ENCODE results near the gene PACRG. TPM values are rescaled to one million over a fixed set of nuclear protein-coding genes. Genes with fewer than 3 reads are reported as not detected.
A peak's percentile ranks its signal among the peaks of the same experiment; 100 is the strongest.

The PACRG gene
- total RNA-seq, 1 experiment from 2014 or later = 0.44 TPM

GRCh38 chr6:162999575-163000285 lies 272.0 kb downstream of the PACRG start:
- peaks cover 6% of the 10 kb centered on the region for H3K4me1 Mint-ChIP-seq
- no peak for ATAC-seq
- DNase-seq (ENCODE audit: low spot score) = no peak
- H3K36me3 Mint-ChIP-seq = peaks cover 5% of the 10 kb centered on the region; the same call in 1 of the 2 replicates
- POLR2A ChIA-PET = no interaction called here
- no peak overlapping the region for H3K4me3 Mint-ChIP-seq
- TF ChIP-seq JAZF1 (CRISPR knock-in tag; IDR thresholded peaks at IDR 0.05) (no peak), NFYB (CRISPR knock-in tag; conservative IDR thresholded peaks at IDR 0.05; ENCODE audit: low read depth) (no peak), MYBL2 (CRISPR knock-in tag; IDR thresholded peaks at IDR 0.05) (no peak), E2F5 (CRISPR knock-in tag; IDR thresholded peaks at IDR 0.05) (no peak), EMX1 (CRISPR knock-in tag; IDR thresholded peaks at IDR 0.05) (no peak), CBFB (CRISPR knock-in tag; IDR thresholded peaks at IDR 0.05; ENCODE audit: low read depth) (no peak), CDX4 (CRISPR knock-in tag; IDR thresholded peaks at IDR 0.05; ENCODE audit: borderline replicate concordance) (no peak), KAT7 (CRISPR knock-in tag; IDR thresholded peaks at IDR 0.05; ENCODE audit: borderline replicate concordance) (no peak)
- H3K27me3 Mint-ChIP-seq (ENCODE audit: low read depth) = no peaks in the 10 kb centered on the region
- H3K27ac Mint-ChIP-seq = no peak overlapping the region
- CTCF ChIA-PET = no interaction called here
- peaks cover 6% of the 10 kb centered on the region for H3K9me3 Mint-ChIP-seq

- H3K36me3 Mint-ChIP-seq = no peaks in the 10 kb centered on the region
- no peaks in the 10 kb centered on the region for H3K4me1 Mint-ChIP-seq
- no peaks in the 10 kb centered on the region for H3K27me3 Mint-ChIP-seq (ENCODE audit: low read depth)
- POLR2A ChIA-PET = no interaction called here
- CTCF ChIA-PET = no interaction called here
- H3K9me3 Mint-ChIP-seq = no peaks in the 10 kb centered on the region
- TF ChIP-seq STAT6 (CRISPR knock-in tag; conservative IDR thresholded peaks at IDR 0.05; ENCODE audit: low read depth) = no peak
- no peak for TF ChIP-seq SP1 (CRISPR knock-in tag; conservative IDR thresholded peaks at IDR 0.05)
- TF ChIP-seq SMAD4 (CRISPR knock-in tag; IDR thresholded peaks at IDR 0.05) = no peak
- no peak for TF ChIP-seq RELA (CRISPR knock-in tag; IDR thresholded peaks at IDR 0.05; ENCODE audit: borderline replicate concordance)
- TF ChIP-seq NR3C1 (CRISPR knock-in tag; conservative IDR thresholded peaks at IDR 0.05; ENCODE audit: low read depth) = no peak
- H3K4me3 Mint-ChIP-seq = no peak overlapping the region
- ATAC-seq = no peak
- no peak for DNase-seq (ENCODE audit: low spot score)
- no peak overlapping the region for H3K27ac Mint-ChIP-seq
These were observed 273.6 kb downstream of the PACRG start for GRCh38 chr6:163001330-163001729.

- H3K27me3 Mint-ChIP-seq (ENCODE audit: low read depth) = no peaks in the 10 kb centered on the region
- DNase-seq (ENCODE audit: low spot score) (no peak), ATAC-seq (no peak)
- no peaks in the 10 kb centered on the region for H3K36me3 Mint-ChIP-seq
- TF ChIP-seq NR3C1 (CRISPR knock-in tag; conservative IDR thresholded peaks at IDR 0.05; ENCODE audit: low read depth) (no peak), CTCF (IDR thresholded peaks at IDR 0.05) (no peak)
- CTCF ChIA-PET = no interaction called here
- H3K27ac Mint-ChIP-seq = peak overlapping the region; percentile 4
- H3K9me3 Mint-ChIP-seq = no peaks in the 10 kb centered on the region
- H3K4me3 Mint-ChIP-seq = no peak overlapping the region
- POLR2A ChIA-PET = no interaction called here
- H3K4me1 Mint-ChIP-seq = peaks cover 3% of the 10 kb centered on the region
These were observed 280.4 kb downstream of the PACRG start for GRCh38 chr6:163008186-163008585.
